ENCODE data around the gene PINLYP. TPM values are rescaled to one million over a fixed set of nuclear protein-coding genes. Genes with fewer than 3 reads are reported as not detected.
A peak's percentile ranks its signal among the peaks of the same experiment; 100 is the strongest.

Gene PINLYP
- total RNA-seq, 1 experiment from 2014 or later: 11.9 TPM

DNA sequence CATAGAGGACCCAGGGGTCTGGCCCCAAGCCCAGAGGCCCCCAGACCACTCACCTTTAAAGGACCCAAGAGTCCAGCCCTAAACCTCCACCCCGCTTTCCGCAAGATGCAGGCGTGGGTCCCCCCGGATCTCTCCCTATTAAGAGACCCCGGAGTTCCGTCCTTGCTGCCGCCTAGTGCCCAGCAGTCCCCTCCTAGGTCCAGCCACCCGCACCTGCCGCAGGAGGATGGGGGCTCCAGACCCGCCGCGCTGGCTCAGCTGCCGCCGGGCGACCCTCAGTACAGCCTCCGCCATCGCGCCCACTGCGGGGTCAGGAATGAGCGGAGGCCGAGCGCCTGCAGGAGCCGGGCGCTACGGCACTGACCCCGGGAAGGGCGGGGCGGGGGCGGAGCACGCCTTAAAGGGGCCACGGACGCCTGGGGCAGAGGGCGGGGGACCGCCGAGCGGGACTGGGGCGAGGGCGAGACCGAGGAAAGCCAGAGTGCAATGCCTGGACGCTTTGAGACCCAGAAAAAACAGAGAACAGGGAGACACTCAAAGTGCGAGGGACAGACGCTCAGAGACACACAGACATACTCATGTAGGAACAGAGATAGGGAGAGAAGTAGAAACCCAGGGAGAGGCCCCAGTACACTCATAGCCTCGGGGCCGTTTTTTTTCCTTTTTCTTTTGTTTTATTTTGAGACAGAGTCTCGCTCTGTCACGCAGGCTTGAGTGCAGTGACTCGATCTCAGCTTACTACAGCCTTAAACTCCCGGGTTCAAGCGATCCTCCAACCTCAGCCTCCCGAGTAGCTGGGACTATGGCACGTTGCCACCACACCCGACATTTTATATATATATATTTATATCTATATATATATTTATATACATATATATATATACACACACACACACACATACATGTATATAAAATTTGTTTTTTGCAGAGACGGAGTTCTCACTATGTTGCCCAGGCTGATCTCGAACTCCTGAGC, 48.4 kb upstream of the PINLYP start, which contains the start of gene ETHE1:
ETHE1 (minus strand) TSS at position 318 of the 976 bp plus-strand sequence; CDS start at position 294, 24 bp downstream.
- no peak within 1 kb of the TSS for H4K91ac ChIP-seq (ENCODE audit: insufficient read length, low read depth, low read length)
- no peak within 1 kb of the TSS for H2BK12ac ChIP-seq (ENCODE audit: insufficient read length, low read depth, low read length)
- H2BK20ac ChIP-seq (ENCODE audit: low read depth, low read length, poor library complexity, severe bottlenecking): no peak within 1 kb of the TSS
- H2BK15ac ChIP-seq (ENCODE audit: low read depth, low read length): no peak within 1 kb of the TSS
- no peak within 1 kb of the TSS for H2BK5ac ChIP-seq (ENCODE audit: insufficient read length, low read length)
- H4K20me1 ChIP-seq (ENCODE audit: control insufficient read depth, insufficient read depth, insufficient read length): peaks cover 4% of the 10 kb centered on the region
- Mint-ChIP-seq H3K27ac (no peak within 1 kb of the TSS), H3K4me1 (peaks cover 15 to 20% of the 10 kb centered on the region in 2 experiments), H3K36me3 (ENCODE audit: insufficient read depth in 1 of 3, low read depth in 3 of 3) (no peaks in the 10 kb centered on the region), H3K27me3 (ENCODE audit: low read depth) (peaks cover 38% of the 10 kb centered on the region), H3K9me3 (no peaks in the 10 kb centered on the region), H3K4me3 (peak within 1 kb of the TSS; percentile 80 to 94)
- H3K4me1 ChIP-seq (ENCODE audit: insufficient read depth, low read length): no peaks in the 10 kb centered on the region
- H3K23ac ChIP-seq (ENCODE audit: insufficient read length, low read depth, low read length): no peak within 1 kb of the TSS
- H3K27ac ChIP-seq (ENCODE audit: insufficient read length, low read depth, low read length): no peak within 1 kb of the TSS
- H2AFZ ChIP-seq (ENCODE audit: low read length): no peak within 1 kb of the TSS
- no peak within 1 kb of the TSS for H4K5ac ChIP-seq (ENCODE audit: insufficient read length, low read depth, low read length)
- H3K9me3 ChIP-seq (ENCODE audit: control insufficient read depth, low read depth, low read length): no peaks in the 10 kb centered on the region
- H3K79me1 ChIP-seq (ENCODE audit: insufficient read depth, low read depth, low read length, poor library complexity, severe bottlenecking): no peaks in the 10 kb centered on the region
- no peak within 1 kb of the TSS for H3K56ac ChIP-seq (ENCODE audit: insufficient read length, low read depth, low read length)
- no peak within 1 kb of the TSS for H3K14ac ChIP-seq (ENCODE audit: insufficient read depth, low read length)
- H2AK5ac ChIP-seq (ENCODE audit: insufficient read length, low read length): no peak within 1 kb of the TSS
- no peak within 1 kb of the TSS for H3T11ph ChIP-seq (ENCODE audit: low read length)
- DNase-seq: peak; percentile 81
- no peak within 1 kb of the TSS for H4K8ac ChIP-seq (replicated peaks; ENCODE audit: insufficient read length, low read depth, low read length)
- H3K27me3 ChIP-seq (ENCODE audit: insufficient read depth, low read length): peaks cover 3% of the 10 kb centered on the region; the same call in 1 of the 2 replicates
- no peak within 1 kb of the TSS for H3K18ac ChIP-seq (ENCODE audit: insufficient read length, low read depth, low read length)
- TF ChIP-seq, protein P1, sequence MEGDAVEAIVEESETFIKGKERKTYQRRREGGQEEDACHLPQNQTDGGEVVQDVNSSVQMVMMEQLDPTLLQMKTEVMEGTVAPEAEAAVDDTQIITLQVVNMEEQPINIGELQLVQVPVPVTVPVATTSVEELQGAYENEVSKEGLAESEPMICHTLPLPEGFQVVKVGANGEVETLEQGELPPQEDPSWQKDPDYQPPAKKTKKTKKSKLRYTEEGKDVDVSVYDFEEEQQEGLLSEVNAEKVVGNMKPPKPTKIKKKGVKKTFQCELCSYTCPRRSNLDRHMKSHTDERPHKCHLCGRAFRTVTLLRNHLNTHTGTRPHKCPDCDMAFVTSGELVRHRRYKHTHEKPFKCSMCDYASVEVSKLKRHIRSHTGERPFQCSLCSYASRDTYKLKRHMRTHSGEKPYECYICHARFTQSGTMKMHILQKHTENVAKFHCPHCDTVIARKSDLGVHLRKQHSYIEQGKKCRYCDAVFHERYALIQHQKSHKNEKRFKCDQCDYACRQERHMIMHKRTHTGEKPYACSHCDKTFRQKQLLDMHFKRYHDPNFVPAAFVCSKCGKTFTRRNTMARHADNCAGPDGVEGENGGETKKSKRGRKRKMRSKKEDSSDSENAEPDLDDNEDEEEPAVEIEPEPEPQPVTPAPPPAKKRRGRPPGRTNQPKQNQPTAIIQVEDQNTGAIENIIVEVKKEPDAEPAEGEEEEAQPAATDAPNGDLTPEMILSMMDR (conservative IDR thresholded peaks at IDR 0.05): no peak
- no peak within 1 kb of the TSS for H3K4ac ChIP-seq (ENCODE audit: low read depth, low read length)
- H3K9ac ChIP-seq (ENCODE audit: extremely low read depth, insufficient read length, low read length): no peak within 1 kb of the TSS
- no CpG with 5 or more reads among the region's 54 CpGs for WGBS (ENCODE audit: extremely low coverage, insufficient read length, low lambda C conversion rate)
- no peaks in the 10 kb centered on the region for H3K79me2 ChIP-seq (ENCODE audit: insufficient read depth, low read length)
- peak within 1 kb of the TSS; percentile 86 for H3K4me2 ChIP-seq (ENCODE audit: insufficient read depth, insufficient read length, low read length)
- peaks cover 22% of the 10 kb centered on the region for H3K23me2 ChIP-seq (ENCODE audit: insufficient read length, low read depth, low read length, poor library complexity, severe bottlenecking)
- H2BK120ac ChIP-seq (ENCODE audit: low read depth, low read length, poor library complexity, severe bottlenecking): no peak within 1 kb of the TSS

Measured in H9 (cell line).